Ammon's horn (tissue), 1 donor: ENCODE measurements around the gene OR56A1.
"Not testable (repeated sequence)": the region's sequence is repeated elsewhere in the genome, so short reads cannot be mapped to it uniquely, and the experiment has no call there.

Source experiments
- DNase-seq: peaks from one replicate; pipeline ENCODE4 v3.0.0-alpha.2; 2016; ENCODE audit warnings: low spot score

Gene OR56A1, protein sequence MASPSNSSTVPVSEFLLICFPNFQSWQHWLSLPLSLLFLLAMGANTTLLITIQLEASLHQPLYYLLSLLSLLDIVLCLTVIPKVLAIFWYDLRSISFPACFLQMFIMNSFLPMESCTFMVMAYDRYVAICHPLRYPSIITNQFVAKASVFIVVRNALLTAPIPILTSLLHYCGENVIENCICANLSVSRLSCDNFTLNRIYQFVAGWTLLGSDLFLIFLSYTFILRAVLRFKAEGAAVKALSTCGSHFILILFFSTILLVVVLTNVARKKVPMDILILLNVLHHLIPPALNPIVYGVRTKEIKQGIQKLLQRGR

DNA sequence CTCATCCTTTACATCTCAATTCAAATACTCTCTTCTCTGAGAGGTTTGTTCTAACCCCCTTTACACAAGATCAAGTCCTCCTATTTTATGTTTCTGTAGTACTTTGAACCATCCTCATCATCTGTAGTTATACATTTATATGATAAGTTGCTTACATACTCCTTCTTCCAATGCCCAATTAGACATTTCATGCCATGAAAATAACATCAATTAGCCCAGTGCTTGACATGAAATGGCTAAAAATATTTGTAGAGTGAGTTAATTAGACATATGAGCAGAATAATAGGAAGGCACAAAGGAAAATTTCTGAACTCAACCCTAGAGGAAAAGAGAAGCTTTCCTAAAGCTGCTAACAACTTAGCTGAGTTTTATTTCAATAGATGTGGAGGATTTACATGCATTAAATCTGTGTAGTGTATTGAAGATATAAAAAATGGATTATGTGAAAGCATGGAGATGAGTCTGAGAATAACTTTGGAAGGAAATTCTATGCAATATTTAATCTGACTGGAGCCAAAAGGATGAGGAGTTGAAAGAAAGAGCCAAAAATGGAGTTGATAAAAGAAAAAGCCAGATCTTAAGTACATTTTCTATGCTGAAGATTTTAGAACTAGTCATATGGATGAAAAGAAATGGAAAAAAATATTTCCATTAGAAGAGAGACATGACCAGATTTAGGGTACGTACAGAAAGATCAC lies at the start of gene OR56A1:
Gene OR56A1, minus strand, starts transcription at position 51 of the 698 bp plus-strand sequence. CDS start 3,066 bp downstream, outside the sequence.
- DNase-seq = no peak

DNA sequence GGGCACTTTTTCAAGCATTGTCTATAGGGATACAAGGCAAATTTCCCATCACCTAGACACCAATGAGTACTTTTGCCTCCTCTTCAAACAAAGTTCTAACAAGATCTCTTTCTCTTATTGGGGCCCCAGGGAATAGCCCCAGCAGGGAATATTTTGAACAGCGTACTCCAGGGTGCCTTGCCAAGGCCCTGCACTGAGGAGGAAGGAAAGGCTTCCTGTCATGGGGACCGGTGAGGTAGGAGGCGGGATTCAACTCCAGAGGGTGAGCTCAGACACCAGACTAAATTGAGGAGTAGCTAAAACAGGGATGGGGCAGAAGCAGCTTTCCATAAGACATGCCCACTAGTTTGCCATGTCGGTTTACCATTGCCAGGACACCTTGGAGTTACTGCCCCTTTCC lies 48.9 kb upstream of the OR56A1 start:
- DNase-seq = no peak

DNA sequence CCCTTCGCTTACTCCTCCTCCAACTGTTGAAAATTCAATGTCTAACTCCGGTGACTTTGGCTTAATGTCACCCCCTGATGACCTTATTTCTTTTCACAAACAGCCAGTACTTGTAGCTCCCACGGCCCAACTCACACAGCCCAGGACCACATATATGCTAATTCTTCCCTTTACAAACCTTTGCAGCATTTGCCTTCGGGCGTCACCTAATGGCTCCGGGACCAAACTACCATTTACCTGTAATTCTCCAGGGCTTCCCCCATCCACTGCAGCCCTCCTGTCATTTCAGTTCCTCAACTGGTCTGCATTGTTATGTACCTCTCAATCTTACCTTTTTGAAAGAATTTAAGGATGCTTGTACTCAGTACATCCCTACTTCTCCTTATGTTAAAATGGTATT lies 47.2 kb upstream of the OR56A1 start:
- no peak for DNase-seq

DNA sequence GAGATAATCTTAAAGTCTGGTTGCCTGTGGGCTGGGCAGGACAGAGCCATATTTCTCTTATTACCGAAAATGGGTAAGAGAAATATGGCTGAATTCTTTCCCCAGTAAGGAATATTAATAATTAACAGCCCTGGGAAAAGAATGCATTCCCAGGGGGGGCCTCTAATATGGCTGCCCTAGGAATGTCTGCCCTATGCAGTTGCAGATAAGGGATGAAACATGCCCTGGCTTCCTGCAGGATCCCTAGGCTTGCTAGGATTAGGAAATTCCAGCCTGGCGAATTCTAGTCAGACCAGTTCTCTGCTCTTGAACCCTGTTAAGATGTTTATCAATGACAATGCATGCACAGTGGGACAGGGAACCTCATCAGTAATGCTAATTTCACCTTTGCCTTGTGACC lies 45.9 kb upstream of the OR56A1 start:
- not testable (repeated sequence) for DNase-seq

DNA sequence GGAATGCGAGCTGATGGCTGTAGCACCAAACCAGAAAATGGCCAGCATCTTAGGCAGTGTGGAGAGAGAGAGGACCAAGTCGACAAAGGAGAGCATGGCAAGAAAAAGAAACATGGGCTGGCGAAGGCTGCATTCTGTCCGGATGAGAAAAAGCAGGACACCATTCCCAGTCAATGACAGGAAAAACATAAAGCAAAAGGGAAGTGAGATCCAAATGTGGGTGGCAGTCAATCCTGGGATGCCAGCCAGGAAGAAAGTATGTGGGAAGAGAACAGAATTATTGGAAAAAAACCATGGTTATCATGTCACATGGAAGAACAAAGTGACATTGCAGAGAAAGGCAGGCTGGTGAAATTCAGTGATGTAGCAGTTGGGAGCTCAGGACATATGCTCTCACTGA lies 36.9 kb upstream of the OR56A1 start:
- DNase-seq = peak; percentile 60

DNA sequence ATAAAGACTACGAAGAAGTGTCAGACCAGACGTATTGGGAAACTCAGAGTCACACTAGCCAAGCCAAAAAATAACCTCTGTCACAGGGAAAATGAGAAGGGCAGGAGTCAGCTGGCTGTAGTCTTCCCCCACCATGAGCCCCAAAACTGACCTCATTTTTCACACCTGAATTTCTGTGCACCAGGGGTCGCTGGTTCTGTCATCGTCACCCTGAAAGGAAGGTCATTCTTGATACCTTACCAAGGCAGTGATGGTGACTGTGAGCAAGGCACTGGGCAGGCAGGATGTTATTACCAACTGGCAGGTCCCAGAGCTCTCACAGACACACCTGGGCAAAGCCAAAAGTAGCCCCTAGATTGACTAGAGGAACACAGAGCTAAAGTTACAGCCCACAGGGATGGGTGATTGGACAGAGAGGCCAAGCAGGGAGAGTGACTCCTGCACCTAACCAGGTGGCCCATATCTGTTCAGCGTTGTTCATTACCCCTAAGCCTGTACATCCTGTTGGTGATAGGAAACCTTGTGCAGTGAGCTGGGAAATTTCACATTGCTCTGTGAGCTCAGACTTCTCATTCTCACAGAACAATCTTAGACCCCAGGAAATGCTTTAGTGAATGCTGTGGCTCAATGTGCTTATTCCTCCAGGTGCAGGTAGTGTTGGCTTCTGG lies 32.3 kb upstream of the OR56A1 start:
- DNase-seq = no peak

DNA sequence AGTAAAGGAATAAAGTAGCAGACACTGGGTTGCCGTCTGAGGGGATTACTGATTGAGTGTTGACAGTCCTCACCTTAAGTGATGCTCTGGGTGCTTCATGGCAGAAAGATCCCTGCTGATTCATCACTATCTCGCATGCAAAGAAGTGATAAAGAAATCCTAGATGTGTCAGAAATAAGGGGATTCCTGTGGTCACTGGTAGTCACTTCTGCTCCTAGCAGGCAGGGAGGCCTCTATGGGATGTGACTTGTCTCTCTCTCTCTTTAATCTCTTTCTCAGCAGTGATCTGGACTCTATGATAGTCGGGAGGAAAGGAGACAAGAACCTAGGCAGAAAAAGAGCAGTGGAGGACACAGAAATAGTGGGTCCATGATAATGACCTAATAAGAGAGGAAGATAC lies 30.9 kb upstream of the OR56A1 start:
- no peak for DNase-seq

DNA sequence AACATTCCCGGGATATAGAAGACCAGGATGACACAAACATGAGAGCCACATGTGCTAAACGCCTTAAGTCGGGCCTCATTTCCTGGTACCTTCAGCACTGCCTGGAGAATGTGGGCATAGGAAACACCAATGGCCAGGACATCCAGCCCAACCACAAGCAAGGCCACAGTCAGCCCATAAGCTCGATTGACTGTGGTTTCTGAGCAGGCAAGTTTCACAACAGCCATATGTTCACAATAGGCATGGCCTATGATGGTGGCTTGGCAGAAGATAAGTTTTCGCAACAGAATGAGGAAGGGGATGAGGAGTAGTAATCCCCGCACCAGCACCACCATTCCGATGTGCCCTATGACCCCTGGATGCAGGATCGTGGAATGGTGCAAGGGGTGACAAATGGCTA lies 26.9 kb upstream of the OR56A1 start:
- DNase-seq = no peak

DNA sequence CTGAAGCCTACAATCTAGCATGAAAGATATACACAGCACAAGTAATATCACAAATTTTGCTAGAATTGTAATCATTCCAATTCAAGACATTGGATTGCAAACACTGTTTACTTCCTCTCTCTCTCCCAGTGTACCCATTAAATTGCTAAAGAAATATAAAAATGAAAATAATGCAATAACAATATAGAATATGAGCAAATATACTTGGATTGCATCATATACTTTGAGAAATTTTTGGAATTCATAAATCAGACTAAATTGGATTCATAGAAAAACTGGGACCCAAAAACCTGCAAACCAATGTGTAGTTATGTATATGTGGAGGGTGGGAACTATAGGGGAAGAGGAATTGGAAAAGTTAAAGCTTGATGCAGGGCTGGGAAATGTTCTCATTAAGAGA lies 25.0 kb upstream of the OR56A1 start:
- DNase-seq = no peak

DNA sequence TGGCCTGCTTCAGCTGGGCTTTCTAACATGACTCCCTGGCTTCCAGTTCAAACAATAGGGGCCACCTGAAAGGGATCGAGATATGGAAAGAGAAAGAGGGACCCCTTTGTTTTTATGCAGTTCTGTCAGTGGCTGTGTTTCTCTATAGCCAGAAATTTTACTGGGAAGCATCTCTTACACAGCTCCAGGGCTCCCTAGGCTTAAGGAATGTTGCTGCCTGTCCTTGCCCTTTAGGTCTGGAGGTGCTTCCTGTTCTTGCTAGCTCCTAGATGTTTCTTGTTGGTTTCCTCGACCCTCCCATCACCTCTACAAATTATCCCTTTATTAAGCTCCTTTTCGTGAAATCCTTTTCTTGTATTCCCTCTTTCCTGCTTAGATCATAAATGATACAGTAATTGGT lies 21.8 kb upstream of the OR56A1 start:
- DNase-seq = no peak

DNA sequence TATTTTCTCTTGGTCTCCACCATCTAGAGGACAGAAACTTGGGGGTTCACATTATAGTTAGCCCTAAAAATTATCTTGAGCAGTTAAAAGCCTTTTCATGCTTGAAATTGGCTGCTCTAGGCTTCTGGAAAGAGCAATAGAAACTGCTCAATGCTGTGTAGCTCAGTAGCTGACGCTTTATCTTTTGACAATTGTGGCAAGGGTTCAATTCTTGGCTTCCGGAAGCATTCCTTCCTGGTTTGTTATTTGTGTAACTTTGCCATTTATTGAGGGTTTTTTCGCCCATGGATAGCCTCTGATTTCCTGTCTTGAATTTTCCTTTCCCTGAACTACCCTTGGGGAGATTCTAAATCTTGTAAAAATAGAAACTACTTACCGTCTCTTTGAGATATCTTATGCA lies 10.3 kb upstream of the OR56A1 start:
- no peak for DNase-seq

DNA sequence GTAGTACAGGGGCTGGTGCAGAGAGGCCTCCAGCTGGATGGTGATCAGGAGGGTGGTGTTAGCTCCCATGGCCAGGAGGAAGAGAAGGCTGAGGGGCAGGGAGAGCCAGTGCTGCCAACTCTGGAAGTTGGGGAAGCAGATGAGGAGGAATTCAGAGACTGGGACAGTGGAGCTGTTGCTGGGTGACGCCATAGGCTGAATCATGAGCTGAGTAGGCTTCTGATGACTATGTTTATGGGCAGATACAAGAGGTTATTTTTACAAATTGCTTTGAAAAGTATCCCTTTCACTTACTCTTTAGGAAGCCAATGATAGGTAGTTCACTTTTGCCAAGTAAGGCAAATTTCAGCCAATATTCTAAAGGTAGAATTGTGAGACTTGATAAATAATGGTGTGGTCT lies 3.1 kb downstream of the OR56A1 start:
- no peak for DNase-seq

DNA sequence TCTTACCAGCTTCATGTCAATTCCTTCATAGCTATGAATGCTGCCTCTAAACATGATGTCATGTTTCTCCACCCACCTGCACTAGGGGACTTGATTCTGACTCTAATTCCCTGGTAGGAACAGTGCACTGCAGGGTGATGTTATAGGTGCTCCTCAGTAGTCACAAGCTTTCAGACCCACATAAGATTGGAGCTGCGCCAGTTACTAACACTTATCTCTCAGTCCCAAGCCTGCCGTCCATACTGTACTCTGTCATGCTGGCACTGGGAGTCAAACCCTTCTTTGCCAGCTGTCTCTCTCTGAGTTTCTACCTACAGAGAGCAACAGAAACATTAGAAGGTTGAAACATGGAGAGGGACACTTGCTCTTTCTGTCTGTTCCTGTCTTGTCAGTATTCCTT lies 5.5 kb downstream of the OR56A1 start:
- DNase-seq = no peak

DNA sequence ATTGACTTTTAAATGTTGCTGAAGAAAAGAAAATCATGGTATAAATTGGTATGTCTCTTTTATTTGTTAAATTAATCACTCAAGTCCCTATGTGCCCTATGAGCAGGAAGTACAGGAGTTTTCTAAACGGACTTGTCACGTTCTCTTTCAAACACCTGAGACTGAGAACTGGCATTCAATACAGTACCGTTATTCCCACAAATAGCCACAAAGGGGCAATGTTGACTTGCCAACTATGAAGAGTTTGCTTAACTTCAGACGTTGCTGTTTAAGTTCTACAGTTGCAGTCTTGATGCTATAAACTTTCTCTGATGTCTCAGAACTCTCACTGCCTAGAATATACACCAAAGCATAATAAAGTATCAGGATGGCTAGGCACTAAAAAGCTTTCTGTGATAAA lies 7.6 kb downstream of the OR56A1 start:
- peak; percentile 54 for DNase-seq

DNA sequence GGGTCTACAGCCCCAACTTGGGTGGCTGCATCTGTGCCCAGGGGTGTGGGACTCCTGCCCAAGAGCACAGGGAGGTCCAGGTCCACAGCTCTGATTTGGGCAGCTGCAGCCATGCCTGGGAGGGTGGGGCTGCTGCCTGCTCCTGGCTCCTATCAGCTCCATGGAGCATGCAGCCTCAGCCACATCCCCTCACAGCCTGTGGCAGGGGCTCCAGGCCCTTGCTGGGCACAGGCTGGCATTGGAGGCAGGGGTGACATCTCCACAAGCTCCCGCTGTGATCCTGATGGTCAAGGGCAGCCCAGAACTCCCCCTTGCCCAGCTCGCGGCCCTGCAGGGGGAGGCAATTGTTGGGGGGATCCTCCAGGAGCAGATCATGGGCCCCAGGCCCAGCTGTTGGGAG lies 17.5 kb downstream of the OR56A1 start:
- no peak for DNase-seq

DNA sequence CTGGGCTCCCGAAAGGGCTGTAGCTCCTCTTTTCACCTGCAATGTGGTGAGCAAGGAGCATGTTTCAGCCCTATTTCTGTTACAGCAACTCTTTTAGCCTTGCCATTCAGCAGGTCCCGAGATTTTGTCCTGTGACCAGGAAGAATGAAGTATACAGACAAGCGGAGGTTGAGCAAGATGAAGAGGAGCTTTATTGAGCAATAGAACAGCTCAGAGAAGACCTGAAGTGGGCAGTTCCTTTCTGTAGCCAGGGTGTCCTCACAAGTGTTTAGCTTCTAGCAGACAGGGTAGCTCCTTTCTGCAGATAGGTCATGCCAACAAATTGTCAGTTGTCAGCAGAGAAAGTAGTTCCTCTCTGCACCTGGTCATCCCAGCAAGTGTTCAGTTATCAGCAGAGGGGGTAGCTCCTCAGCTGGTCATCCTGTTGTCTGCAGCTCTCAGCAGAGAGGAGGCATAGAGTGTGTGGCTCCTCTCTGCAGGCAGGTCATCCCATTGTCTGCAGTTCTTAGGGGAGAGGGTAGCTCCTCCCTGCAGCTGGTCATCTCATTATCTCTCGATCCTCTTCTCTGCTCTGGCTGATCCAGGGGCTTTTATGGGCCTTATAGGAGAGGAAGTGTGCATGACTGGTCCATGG lies 18.4 kb downstream of the OR56A1 start:
- no peak for DNase-seq

DNA sequence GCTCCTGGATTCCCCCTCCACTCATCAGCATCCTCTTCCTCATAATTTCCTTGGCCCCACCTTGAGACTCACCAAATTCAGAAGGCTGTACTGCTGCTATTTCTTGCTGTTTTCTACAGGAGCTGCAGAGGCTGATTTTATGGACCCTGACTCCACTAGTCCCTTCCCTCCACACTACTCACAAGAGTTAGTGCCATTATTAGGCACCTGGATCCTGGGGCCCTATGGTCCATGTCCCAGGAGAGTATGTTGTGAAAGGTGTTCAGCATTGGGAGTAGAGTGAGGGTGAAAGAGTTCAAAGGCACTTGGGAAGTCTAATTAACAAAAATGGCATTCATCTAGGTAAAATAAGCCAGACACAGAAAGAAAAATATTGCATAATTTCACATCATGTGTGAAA lies 23.7 kb downstream of the OR56A1 start, which contains the start of gene OR56A4:
Gene OR56A4, minus strand, starts transcription at position 101 of the 400 bp plus-strand sequence. CDS start 3,954 bp downstream, outside the sequence.
- DNase-seq = no peak

DNA sequence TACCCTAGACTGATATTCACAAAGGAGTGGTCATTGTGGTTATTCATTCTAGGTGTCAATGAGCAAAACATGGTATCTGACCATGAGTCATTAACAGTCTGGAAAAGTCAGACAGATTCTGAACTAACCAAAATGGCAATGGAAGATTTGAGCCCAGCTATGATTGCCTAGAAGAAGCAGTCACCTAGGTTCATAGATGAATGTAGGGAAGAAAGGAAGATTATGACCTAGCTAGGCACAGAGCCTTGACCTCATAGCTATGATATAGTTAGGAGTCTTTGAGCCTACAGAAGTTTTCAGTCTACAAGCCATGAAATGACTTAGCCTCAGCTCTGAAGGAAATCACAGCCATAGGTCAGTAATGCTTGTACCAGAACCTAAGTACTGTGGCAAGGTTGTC lies 24.2 kb downstream of the OR56A1 start:
- DNase-seq = no peak

DNA sequence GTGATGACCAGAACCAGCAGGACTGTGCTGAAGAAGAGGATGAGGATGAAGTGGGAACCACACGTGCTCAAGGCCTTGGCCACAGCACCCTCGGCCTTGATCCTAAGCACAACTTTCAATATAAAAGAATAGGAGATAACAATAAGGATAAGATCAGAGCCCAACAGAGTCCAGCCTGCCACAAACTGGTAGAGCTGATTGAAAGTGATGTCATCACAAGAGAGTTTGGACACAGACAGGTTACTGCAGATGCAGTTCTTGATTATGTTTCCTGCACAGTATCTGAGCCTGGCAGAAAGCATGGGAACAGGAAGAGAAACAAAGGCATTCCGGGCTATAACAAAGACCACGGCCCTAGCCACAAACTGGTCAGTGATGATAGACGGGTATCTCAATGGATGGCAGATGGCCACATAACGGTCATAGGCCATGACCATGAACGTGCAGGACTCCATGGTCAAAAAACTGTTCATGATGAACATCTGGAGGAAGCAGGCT lies 28.3 kb downstream of the OR56A1 start:
- no peak for DNase-seq

DNA sequence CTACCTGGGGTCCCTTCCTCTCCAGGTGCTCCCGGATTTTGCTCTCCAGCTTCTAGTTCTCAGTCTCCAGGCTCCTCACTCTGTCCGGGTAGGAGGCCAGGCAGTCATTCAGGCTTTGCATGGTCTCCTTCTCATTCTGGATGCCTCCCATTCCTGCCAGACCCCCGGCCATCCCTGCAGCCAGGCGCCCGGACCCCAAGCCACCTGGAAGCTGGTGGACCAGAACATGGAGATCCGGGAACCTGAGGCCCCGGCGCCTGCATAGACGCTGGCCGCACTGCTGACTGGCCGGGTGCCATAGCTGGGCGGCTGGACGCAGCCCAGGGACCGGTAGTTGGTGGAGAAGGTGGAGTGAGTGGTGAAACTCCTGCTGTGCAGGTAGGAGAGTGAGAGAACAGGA lies 35.8 kb downstream of the OR56A1 start:
- no peak for DNase-seq

DNA sequence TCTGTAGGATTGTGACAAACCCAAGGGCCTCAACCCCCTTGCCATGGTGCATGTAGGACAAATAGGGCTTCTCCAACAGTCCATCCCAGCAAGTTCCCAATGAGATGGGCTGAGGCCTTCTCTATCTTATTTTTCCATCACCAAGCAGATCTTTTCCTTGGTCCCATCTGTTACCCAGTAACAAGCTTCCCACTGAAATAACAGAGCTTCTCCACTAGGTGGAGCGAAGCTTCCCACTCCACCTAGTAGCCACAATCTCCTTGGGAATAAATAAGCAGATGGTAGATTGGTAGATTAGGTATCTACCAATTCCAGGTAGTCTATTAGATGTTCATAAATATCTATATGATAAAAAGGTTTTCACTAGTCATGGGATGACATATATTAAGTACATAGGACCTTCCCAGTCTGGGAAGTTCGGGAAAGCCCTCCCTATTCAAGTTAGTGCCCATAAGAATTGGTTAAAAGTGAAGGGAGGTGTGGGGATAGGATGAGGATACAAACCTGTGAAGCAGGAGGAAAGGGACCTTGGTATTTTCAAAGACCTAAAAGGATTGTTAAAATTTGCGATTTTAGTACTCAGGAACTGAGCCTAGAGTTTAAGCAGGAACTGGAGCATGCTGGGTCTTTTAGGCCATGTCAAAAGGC lies 37.8 kb downstream of the OR56A1 start:
- DNase-seq = no peak

DNA sequence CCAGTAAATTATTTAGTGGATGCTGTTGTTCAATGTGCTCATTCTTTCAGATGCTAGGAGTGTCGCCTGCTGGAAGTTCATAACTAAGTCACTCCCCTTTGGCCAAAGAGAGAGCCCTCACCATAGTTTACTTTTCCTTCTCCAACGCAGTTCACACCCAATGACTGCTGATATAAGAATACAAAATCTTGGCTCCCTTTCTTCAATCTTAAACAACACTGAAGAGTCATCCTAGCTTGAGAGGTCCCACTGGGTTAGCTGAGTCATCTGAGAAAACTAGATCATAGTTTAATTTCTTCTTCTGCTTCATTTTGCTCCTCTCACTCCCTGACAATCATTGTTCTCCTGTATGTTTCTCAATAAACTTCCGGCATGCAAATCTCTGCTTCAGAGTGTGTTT lies 38.4 kb downstream of the OR56A1 start:
- no peak for DNase-seq
